Vagina (tissue), 2 donors: ENCODE results near the gene RHCE.

ENCODE experiments used
- POLR2AphosphoS5 ChIP-seq, 2 donors: sonication (generic); formaldehyde crosslinking; IDR thresholded peaks; one replicate each; pipeline ENCODE4 v1.9.0; 2017; ENCODE audit warnings: antibody characterized with exemption in 2 of 2, mild to moderate bottlenecking in 2 of 2, low read depth in 1 of 2; ENCODE audit not compliant: insufficient read depth in 1 of 2
- TF ChIP-seq, protein P1 (sequence below), 3 experiments: fragments of 450-650 bp in 2 of 3; fragments of 200-600 bp in 1 of 3; sonication (generic) in 1 of 3; IDR thresholded peaks; one replicate each; pipeline ENCODE4 v1.5.1; 2017 to 2019; ENCODE audit warnings: antibody characterized with exemption in 3 of 3, mild to moderate bottlenecking in 2 of 3, moderate library complexity in 2 of 3

DNA sequence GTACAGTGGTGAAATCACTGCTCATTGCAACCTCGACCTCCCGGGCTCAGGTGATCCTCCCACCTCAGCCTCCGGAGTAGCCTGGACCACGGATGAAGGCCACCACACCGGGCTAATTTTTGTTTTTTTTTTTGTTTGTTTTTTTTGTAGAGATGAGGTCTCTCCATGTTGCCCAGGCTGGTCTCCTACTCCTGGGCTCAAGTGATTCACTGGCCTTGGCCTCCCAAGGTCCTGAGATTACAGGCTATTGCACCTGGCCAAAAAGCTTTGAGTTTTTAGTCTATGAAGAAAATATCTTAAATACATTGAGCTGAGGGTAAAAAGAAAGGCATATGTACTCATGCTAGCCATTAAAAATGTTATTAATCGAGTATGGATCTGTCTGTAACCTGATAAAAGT is 78.9 kb downstream of the RHCE start:
- TF ChIP-seq POLR2AphosphoS5 (IDR thresholded peaks at IDR 0.05; ENCODE audit: insufficient read depth in 1 of 2, low read depth in 1 of 2): no peak
- TF ChIP-seq, protein P1, sequence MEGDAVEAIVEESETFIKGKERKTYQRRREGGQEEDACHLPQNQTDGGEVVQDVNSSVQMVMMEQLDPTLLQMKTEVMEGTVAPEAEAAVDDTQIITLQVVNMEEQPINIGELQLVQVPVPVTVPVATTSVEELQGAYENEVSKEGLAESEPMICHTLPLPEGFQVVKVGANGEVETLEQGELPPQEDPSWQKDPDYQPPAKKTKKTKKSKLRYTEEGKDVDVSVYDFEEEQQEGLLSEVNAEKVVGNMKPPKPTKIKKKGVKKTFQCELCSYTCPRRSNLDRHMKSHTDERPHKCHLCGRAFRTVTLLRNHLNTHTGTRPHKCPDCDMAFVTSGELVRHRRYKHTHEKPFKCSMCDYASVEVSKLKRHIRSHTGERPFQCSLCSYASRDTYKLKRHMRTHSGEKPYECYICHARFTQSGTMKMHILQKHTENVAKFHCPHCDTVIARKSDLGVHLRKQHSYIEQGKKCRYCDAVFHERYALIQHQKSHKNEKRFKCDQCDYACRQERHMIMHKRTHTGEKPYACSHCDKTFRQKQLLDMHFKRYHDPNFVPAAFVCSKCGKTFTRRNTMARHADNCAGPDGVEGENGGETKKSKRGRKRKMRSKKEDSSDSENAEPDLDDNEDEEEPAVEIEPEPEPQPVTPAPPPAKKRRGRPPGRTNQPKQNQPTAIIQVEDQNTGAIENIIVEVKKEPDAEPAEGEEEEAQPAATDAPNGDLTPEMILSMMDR (IDR thresholded peaks at IDR 0.05): no peak
